ENCODE data around the gene PHACTR3.

DNA sequence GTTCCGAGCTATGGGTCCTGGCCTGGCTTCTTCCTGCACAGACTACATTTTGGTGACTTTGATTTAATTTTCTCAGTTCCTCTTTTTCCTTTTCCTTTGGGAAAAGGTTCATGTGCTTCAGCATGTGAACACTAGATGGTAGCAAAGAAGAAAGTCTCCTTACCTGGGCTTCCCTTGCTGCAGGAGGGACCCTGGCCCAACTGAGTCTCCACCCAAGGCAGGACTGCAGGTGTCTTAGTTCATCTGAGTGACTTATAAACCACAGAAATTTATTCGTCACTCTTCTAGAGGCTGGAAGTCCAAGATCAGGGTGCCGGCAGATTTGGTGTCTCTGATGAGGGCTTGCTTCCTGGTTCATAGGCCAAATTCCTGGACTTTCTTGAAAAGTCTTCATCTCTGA is 165.9 kb downstream of the PHACTR3 start:
- TF ChIP-seq, protein P1, sequence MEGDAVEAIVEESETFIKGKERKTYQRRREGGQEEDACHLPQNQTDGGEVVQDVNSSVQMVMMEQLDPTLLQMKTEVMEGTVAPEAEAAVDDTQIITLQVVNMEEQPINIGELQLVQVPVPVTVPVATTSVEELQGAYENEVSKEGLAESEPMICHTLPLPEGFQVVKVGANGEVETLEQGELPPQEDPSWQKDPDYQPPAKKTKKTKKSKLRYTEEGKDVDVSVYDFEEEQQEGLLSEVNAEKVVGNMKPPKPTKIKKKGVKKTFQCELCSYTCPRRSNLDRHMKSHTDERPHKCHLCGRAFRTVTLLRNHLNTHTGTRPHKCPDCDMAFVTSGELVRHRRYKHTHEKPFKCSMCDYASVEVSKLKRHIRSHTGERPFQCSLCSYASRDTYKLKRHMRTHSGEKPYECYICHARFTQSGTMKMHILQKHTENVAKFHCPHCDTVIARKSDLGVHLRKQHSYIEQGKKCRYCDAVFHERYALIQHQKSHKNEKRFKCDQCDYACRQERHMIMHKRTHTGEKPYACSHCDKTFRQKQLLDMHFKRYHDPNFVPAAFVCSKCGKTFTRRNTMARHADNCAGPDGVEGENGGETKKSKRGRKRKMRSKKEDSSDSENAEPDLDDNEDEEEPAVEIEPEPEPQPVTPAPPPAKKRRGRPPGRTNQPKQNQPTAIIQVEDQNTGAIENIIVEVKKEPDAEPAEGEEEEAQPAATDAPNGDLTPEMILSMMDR (IDR thresholded peaks at IDR 0.05; ENCODE audit: insufficient read depth, low read depth, low read length), result peak; percentile 40
- no peak for TF ChIP-seq EZH2 (IDR thresholded peaks at IDR 0.05; ENCODE audit: insufficient read depth, low read length)

Data from astrocyte (in vitro differentiated cells and primary cell).